Dermis lymphatic vessel endothelial cell (primary cell): ENCODE data around the gene IQSEC2. TPM values are rescaled to one million over a fixed set of nuclear protein-coding genes. Genes with fewer than 3 reads are reported as not detected.

Source experiments
- total RNA-seq: library from RNA; depleted of rRNA; stranded (reverse); fragments of >200 nt; gene quantifications from 2 replicates; pipeline ENCODE4 v1.2.1, GENCODE V29; 2014

Gene IQSEC2
- 0.22 and 0.34 TPM in 2 replicates for total RNA-seq

DNA sequence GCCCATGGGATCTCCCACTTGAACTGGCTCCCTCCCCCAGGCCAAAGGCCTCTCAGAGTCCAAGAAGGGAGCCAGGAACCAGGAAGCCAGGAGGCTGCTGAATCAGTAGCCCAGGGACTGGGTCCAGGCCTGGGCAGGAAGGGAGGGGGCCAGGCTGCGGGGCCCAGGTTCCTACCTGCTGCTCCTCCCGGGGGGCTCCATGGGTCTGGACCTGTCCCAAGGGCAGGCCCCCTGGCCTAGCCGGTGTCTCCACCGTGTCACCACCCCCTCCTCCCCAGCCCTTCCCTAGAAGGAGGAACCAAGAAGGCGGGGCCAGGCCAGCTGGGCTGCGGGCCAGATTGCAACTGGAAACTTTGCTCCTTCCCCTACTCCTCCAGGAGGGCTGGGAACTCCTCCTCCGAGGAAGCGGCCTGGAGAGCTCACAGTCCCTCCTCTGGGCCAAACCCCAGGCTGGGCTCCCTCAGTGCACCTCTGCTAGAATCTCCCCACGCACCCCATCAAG, at the start of gene IQSEC2:
TSS of gene IQSEC2 (minus strand) at position 264 of the 502 bp plus-strand sequence.

GRCh38 chrX:53224860-53225797, 56.3 kb downstream of the IQSEC2 start, which contains the start of gene KDM5C:
Gene KDM5C, minus strand, starts transcription at chrX:53225207. Its CDS starts 318 bp downstream, at chrX:53224889.

Other genes with a start within 250 kb of the IQSEC2 start
- gene GPR173, start 232.8 kb downstream of the IQSEC2 start, total RNA-seq = 1.1 and 1.5 TPM in 2 replicates
- gene TSPYL2, start 199.2 kb downstream of the IQSEC2 start, total RNA-seq = 9.0 and 14.0 TPM in 2 replicates
- gene KANTR, start 187.4 kb downstream of the IQSEC2 start, total RNA-seq = 5.1 and 6.8 TPM in 2 replicates
- gene KDM5C, start 56.4 kb downstream of the IQSEC2 start, total RNA-seq = 56.0 and 125 TPM in 2 replicates
- gene SMC1A, start 141.1 kb upstream of the IQSEC2 start, total RNA-seq = 10.5 and 14.7 TPM in 2 replicates
- gene RIBC1, start 141.3 kb upstream of the IQSEC2 start, total RNA-seq = 0.11 and 0.17 TPM in 2 replicates
- gene HSD17B10, start 152.8 kb upstream of the IQSEC2 start, total RNA-seq = 76.6 and 81.2 TPM in 2 replicates